Muscle of back (tissue), 13 donors: ENCODE measurements around the gene NRCAM. TPM values are rescaled to one million over a fixed set of nuclear protein-coding genes. Genes with fewer than 3 reads are reported as not detected.
"Not testable (repeated sequence)": the region's sequence is repeated elsewhere in the genome, so short reads cannot be mapped to it uniquely, and the experiment has no call there.

Experiments
- DNase-seq, 3 donors: peaks; one replicate each; pipeline versions ENCODE4 v3.0.0 to v3.0.0-alpha.2; 2013
- long read RNA-seq, 9 donors: transcript quantifications; one replicate each; lab custom pipeline, GENCODE V29; 2026
- polyA plus RNA-seq, 10 donors: library from polyadenylated mRNA; unstranded; fragments of 120-200 nt; gene quantifications; one replicate each; pipeline ENCODE4 v1.2.1, GENCODE V29; 2013; ENCODE audit not compliant: insufficient read length in 10 of 10

NRCAM gene
- polyA plus RNA-seq = 10 to 100 TPM; 19.3 to 51.7 (median 33.2) TPM
- long read RNA-seq, donor 1 = 0 reads
- long read RNA-seq, donor 2 = 0 reads
- long read RNA-seq, donor 3 = 0 reads
- long read RNA-seq, donor 4 = 0 reads
- long read RNA-seq, donor 5 = 0 reads
- long read RNA-seq, donor 6 = 0 reads
- long read RNA-seq, donor 7 = 0 reads
- long read RNA-seq, donor 8 = 0 reads
- long read RNA-seq, donor 9 = 0 reads

- peak; percentile 42 to 82 (median 61) for DNase-seq
Measured at GRCh38 chr7:108455998-108456677, at the start of gene NRCAM. NRCAM (minus strand) TSS chr7:108456436; CDS start chr7:108240064, 216,372 bp downstream.

GRCh38 chr7:108504576-108504975 is 48.3 kb upstream of the NRCAM start:
- not testable (repeated sequence) for DNase-seq

GRCh38 chr7:108503112-108504026 is 47.1 kb upstream of the NRCAM start:
- peak in 1 of 3 donors; percentile 7 for DNase-seq

GRCh38 chr7:108499566-108499965 is 43.3 kb upstream of the NRCAM start:
- DNase-seq = no peak

GRCh38 chr7:108498481-108498880 is 42.2 kb upstream of the NRCAM start:
- DNase-seq = no peak

- peak; percentile 41 to 67 (median 54) for DNase-seq
Measured at GRCh38 chr7:108497082-108497725, 41.0 kb upstream of the NRCAM start.

GRCh38 chr7:108492742-108493141 is 36.5 kb upstream of the NRCAM start:
- DNase-seq = no peak

- DNase-seq = no peak
Measured at GRCh38 chr7:108488768-108489538, 32.7 kb upstream of the NRCAM start.

GRCh38 chr7:108487646-108488045 is 31.4 kb upstream of the NRCAM start:
- no peak for DNase-seq

- DNase-seq = no peak
Measured at GRCh38 chr7:108486291-108486966, 30.2 kb upstream of the NRCAM start.

GRCh38 chr7:108484137-108484536 is 27.9 kb upstream of the NRCAM start:
- no peak for DNase-seq

GRCh38 chr7:108480311-108480710 is 24.1 kb upstream of the NRCAM start:
- no peak for DNase-seq

- no peak for DNase-seq
Measured at GRCh38 chr7:108479751-108480150, 23.5 kb upstream of the NRCAM start.

GRCh38 chr7:108479118-108479517 is 22.9 kb upstream of the NRCAM start:
- DNase-seq = no peak

- no peak for DNase-seq
Measured at GRCh38 chr7:108468246-108468645, 12.0 kb upstream of the NRCAM start.

GRCh38 chr7:108467391-108467790 is 11.2 kb upstream of the NRCAM start:
- no peak for DNase-seq

- DNase-seq = not testable (repeated sequence)
Measured at GRCh38 chr7:108466322-108466721, 10.1 kb upstream of the NRCAM start.

GRCh38 chr7:108464743-108465142 is 8.5 kb upstream of the NRCAM start:
- no peak for DNase-seq

GRCh38 chr7:108463613-108464012 is 7.4 kb upstream of the NRCAM start:
- no peak for DNase-seq

GRCh38 chr7:108461840-108462239 is 5.6 kb upstream of the NRCAM start:
- DNase-seq = peak; percentile 24 to 72 (median 57)

- DNase-seq = no peak
Measured at GRCh38 chr7:108460964-108461363, 4.7 kb upstream of the NRCAM start.
